ENCODE data around the gene TESK1. TPM values are rescaled to one million over a fixed set of nuclear protein-coding genes. Genes with fewer than 3 reads are reported as not detected.
"Not testable (repeated sequence)": the region's sequence is repeated elsewhere in the genome, so short reads cannot be mapped to it uniquely, and the experiment has no call there.

TESK1 gene
- total RNA-seq, 1 donor from 2014 or later = 42.4 TPM

DNA sequence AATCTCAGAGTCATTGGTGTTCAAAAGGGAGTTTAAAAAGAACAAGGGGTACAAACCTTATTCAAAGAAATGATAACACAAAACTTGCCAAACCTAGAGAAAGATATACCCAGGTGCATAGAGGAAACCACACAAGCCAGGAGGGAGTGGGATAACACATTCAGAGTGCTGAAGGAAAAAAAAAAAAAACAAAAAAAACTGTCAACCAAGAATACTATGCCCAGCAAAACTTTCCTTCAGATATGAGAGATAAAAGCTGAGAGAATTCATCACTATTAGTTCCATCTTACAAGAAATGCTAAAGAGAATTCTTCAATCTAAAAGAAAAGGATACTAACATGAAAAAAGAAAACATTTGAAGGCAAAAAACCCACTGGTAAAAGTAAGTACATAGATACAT, 11.5 kb upstream of the TESK1 start:
- Mint-ChIP-seq H3K36me3 (peaks cover 7% of the 10 kb centered on the region), H3K27me3 (no peaks in the 10 kb centered on the region), H3K4me1 (ENCODE audit: unreplicated experiment) (no peaks in the 10 kb centered on the region), H3K4me3 (no peak overlapping the region), H3K9me3 (peaks cover 9% of the 10 kb centered on the region), H3K27ac (no peak overlapping the region)
- TF ChIP-seq, protein P1, sequence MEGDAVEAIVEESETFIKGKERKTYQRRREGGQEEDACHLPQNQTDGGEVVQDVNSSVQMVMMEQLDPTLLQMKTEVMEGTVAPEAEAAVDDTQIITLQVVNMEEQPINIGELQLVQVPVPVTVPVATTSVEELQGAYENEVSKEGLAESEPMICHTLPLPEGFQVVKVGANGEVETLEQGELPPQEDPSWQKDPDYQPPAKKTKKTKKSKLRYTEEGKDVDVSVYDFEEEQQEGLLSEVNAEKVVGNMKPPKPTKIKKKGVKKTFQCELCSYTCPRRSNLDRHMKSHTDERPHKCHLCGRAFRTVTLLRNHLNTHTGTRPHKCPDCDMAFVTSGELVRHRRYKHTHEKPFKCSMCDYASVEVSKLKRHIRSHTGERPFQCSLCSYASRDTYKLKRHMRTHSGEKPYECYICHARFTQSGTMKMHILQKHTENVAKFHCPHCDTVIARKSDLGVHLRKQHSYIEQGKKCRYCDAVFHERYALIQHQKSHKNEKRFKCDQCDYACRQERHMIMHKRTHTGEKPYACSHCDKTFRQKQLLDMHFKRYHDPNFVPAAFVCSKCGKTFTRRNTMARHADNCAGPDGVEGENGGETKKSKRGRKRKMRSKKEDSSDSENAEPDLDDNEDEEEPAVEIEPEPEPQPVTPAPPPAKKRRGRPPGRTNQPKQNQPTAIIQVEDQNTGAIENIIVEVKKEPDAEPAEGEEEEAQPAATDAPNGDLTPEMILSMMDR (conservative IDR thresholded peaks at IDR 0.05) = no peak
- no peak for DNase-seq (ENCODE audit: extremely low spot score, unreplicated experiment)

DNA sequence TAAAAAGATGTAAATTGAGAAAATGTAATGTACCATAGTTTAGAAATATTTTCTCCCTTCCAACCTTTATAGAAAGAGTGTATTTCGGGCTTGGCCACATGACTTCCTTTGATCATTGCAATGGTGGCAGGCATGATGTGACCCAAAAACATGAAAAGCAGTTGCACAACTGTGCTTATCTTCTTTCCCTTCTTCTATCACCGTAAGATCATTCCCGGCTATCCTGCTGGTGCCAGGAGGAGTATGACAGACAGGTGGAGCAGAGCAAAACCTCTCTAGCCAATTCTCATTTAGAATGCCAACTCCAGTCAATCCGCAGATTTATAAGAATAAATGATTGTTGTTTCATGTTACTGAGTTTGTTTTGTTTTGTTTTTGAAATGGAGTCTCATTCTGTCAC, 10.6 kb upstream of the TESK1 start:
- Mint-ChIP-seq H3K27me3 (no peaks in the 10 kb centered on the region), H3K4me3 (no peak overlapping the region), H3K4me1 (ENCODE audit: unreplicated experiment) (no peaks in the 10 kb centered on the region), H3K27ac (no peak overlapping the region), H3K9me3 (peaks cover 9% of the 10 kb centered on the region), H3K36me3 (peaks cover 7% of the 10 kb centered on the region)
- TF ChIP-seq, protein P1 (conservative IDR thresholded peaks at IDR 0.05) = no peak
- DNase-seq (ENCODE audit: extremely low spot score, unreplicated experiment) = no peak

DNA sequence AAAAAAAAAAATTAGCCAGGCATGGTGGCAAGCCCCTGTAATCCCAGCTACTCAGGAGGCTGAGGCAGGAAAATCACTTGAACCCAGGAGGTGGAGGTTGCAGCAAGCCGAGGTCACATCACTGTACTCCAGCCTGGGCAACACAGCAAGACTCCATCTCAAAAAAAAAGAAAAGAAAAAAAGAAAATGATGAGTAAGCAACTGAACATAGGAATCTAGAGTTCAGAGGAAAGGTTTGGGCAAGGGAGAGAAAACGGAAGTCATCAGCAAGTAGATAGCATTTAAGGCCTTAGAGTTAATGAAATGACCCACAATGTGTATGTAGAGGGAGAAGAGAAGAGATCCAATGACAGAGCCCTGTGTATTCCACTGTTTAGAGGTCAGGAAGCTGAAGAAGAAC, 8.2 kb upstream of the TESK1 start:
- H3K27me3 Mint-ChIP-seq = not testable (repeated sequence)

DNA sequence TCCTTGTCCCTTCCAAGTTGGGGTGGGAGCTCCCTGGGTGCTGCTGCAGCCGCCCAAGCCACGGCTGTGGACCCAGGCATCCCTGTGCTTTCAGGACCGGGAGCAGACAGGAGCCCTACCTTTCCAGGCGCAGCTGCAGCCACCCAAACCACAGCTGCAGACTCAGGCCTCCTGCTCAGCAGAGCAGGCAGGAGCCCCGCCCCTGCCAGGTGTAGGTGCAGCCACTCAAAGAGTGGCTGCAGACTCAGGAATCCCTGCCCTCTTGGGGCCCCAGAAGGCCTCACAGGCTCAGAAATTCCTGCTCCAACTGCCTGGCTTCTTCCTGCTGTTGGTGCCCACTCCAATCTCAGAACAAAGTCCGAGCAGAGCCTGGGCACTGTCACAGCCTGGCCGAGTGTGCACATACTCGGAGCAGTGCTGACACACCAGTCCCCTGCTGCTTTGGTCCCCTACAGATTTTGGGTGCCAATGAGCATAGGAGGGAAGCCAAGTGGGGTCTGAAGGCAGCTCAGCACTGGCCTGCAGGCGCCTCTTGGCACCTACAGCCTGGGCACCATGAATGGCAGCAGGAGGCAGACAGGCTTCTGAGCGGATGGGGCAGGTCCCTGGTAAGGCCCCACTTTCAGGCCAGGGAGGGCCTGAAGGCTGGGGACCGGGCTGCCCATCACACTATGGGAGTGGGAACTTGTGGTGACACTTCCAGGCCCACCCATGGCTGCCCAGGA, 6.0 kb upstream of the TESK1 start:
- H3K27me3 Mint-ChIP-seq = no peaks in the 10 kb centered on the region
- peaks cover 9% of the 10 kb centered on the region for H3K4me1 Mint-ChIP-seq (ENCODE audit: unreplicated experiment)
- TF ChIP-seq, protein P1 (conservative IDR thresholded peaks at IDR 0.05) = no peak
- no peak for DNase-seq (ENCODE audit: extremely low spot score, unreplicated experiment)
- peaks cover 9% of the 10 kb centered on the region for H3K9me3 Mint-ChIP-seq
- H3K27ac Mint-ChIP-seq = no peak overlapping the region
- no peak overlapping the region for H3K4me3 Mint-ChIP-seq
- H3K36me3 Mint-ChIP-seq = peaks cover 7% of the 10 kb centered on the region

More for the DNA sequence above, 8.2 kb upstream of the TESK1 start:
- not testable (repeated sequence) for H3K4me3 Mint-ChIP-seq; H3K36me3 Mint-ChIP-seq; H3K27ac Mint-ChIP-seq; DNase-seq (ENCODE audit: extremely low spot score, unreplicated experiment); H3K4me1 Mint-ChIP-seq (ENCODE audit: unreplicated experiment); H3K9me3 Mint-ChIP-seq

DNA sequence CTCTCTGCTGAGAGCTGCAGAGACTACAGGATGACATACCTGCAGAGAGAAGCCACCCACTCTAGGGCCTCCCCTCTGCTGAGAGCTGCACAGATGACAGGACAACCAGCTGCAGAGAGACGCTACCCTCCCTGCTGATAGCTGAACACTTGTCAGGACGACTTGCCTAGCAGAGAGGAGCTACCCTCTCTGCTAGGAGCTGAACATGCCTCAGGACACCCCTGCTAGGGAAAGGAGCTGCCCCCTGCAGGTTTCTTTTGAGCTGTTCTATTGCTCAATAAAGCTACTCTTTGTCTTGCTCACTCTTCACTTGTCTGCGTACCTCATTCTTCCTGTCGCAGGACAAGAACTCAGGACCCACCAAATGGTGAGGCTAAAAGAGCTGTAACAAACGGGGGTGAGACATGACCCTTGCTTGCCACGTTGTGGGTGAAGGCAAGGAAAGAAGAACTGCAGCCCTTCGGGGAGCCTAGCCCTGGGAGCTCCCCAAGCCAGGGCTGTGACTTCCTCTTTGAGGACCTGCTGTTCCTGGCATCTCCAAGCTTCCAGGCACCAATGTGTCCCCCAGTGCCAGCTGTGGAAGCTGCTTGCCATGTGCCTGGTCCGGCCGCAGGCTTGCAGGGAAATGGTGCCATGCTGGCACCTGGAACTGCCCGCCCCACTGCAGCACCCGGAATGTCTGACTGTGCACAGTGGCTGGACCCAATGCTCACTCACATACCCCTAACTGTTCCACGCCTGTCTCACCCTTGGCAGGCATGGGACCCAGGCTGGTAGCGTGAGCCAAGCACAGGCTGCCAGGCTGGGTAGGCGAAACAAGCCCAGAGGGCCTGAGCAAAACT, 5.1 kb upstream of the TESK1 start:
- Mint-ChIP-seq H3K27me3 (no peaks in the 10 kb centered on the region), H3K36me3 (peaks cover 4% of the 10 kb centered on the region), H3K4me1 (ENCODE audit: unreplicated experiment) (peaks cover 14% of the 10 kb centered on the region), H3K9me3 (peaks cover 5% of the 10 kb centered on the region), H3K4me3 (no peak overlapping the region), H3K27ac (no peak overlapping the region)
- DNase-seq (ENCODE audit: extremely low spot score, unreplicated experiment) = no peak
- TF ChIP-seq, protein P1 (conservative IDR thresholded peaks at IDR 0.05) = no peak

DNA sequence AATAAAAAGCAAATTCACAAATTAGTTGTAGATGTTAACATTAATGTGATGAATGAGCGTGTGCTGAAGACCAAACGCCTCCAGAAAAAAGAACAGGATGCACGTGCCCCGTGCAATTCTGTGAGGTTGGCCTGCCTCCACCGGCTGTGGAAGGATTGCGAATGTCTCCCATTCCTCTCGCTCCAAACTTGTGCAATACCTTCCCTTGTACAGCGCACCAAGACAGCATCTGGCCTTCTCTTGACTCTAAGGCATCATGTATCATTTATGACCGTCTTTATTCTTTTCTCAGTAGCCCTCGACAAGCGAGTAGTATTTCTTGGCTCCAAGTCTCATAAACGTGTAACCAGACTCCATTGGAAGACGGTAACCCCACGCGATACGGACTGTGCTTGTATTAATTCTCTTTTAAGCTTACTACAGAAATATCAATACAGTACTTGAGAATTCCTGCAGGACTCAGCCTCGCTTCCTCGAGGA, 1.5 kb upstream of the TESK1 start:
- H3K36me3 Mint-ChIP-seq = peaks cover 5% of the 10 kb centered on the region
- H3K27ac Mint-ChIP-seq = peak overlapping the region; percentile 100
- peak overlapping the region; percentile 98 for H3K4me3 Mint-ChIP-seq
- TF ChIP-seq, protein P1 (conservative IDR thresholded peaks at IDR 0.05) = no peak
- H3K9me3 Mint-ChIP-seq = peaks cover 5% of the 10 kb centered on the region
- no peaks in the 10 kb centered on the region for H3K27me3 Mint-ChIP-seq
- no peak for DNase-seq (ENCODE audit: extremely low spot score, unreplicated experiment)
- peaks cover 19% of the 10 kb centered on the region for H3K4me1 Mint-ChIP-seq (ENCODE audit: unreplicated experiment)
